Measurements from ENCODE around the gene SPNS3. TPM values are rescaled to one million over a fixed set of nuclear protein-coding genes. Genes with fewer than 3 reads are reported as not detected.

SPNS3 gene
- total RNA-seq, 1 donor from 2014 or later, result 1.1 TPM

- no peak overlapping the region for H3K4me3 Mint-ChIP-seq
- H3K4me1 Mint-ChIP-seq (ENCODE audit: low read depth), result no peaks in the 10 kb centered on the region
- peaks cover 9% of the 10 kb centered on the region for H3K36me3 Mint-ChIP-seq (ENCODE audit: low read depth)
- H3K9me3 Mint-ChIP-seq, result no peaks in the 10 kb centered on the region
- intact Hi-C loops (cut with micrococcal nuclease), result no loop called here
- no peak overlapping the region for H3K27ac Mint-ChIP-seq
- H3K27me3 Mint-ChIP-seq (ENCODE audit: insufficient read depth), result no peaks in the 10 kb centered on the region
- DNase-seq (ENCODE audit: low spot score), result no peak
These were observed 103.1 kb downstream of the SPNS3 start for GRCh38 chr17:4536742-4537411.

Other genes with a start within 250 kb of the SPNS3 start
- 53.8 and 60.1 TPM in 2 replicates for gene ANKFY1, start 170.0 kb upstream of the SPNS3 start, total RNA-seq
- gene UBE2G1, start 67.3 kb upstream of the SPNS3 start, total RNA-seq, result 80.3 and 87.3 TPM in 2 replicates
- gene SPNS2, start 64.9 kb downstream of the SPNS3 start, total RNA-seq, result 0.17 TPM in 1 of 2 replicates, not detected in the other
- gene MYBBP1A, start 121.4 kb downstream of the SPNS3 start, total RNA-seq, result 186 and 195 TPM in 2 replicates
- not detected in 2 replicates for gene GGT6, start 126.6 kb downstream of the SPNS3 start, total RNA-seq
- gene SMTNL2, start 150.6 kb downstream of the SPNS3 start, total RNA-seq, result not detected in 2 replicates
- not detected in 2 replicates for gene ALOX15, start 207.7 kb downstream of the SPNS3 start, total RNA-seq